ENCODE data around the gene HUNK.

DNA sequence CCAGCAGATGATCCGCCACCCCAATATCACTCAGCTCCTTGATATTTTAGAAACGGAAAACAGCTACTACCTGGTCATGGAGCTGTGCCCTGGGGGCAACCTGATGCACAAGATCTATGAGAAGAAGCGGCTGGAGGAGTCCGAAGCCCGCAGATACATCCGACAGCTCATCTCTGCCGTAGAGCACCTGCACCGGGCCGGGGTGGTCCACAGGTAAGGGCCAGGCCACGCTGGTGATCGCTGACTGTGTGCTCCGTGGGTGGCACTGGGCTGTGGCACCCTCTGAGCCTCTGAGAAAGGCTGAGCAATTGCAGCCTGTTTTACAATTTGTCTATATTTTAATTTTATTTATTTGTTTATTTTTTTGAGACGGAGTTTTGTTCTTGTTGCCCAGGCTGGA lies 51.7 kb downstream of the HUNK start:
- TF ChIP-seq, protein P1, sequence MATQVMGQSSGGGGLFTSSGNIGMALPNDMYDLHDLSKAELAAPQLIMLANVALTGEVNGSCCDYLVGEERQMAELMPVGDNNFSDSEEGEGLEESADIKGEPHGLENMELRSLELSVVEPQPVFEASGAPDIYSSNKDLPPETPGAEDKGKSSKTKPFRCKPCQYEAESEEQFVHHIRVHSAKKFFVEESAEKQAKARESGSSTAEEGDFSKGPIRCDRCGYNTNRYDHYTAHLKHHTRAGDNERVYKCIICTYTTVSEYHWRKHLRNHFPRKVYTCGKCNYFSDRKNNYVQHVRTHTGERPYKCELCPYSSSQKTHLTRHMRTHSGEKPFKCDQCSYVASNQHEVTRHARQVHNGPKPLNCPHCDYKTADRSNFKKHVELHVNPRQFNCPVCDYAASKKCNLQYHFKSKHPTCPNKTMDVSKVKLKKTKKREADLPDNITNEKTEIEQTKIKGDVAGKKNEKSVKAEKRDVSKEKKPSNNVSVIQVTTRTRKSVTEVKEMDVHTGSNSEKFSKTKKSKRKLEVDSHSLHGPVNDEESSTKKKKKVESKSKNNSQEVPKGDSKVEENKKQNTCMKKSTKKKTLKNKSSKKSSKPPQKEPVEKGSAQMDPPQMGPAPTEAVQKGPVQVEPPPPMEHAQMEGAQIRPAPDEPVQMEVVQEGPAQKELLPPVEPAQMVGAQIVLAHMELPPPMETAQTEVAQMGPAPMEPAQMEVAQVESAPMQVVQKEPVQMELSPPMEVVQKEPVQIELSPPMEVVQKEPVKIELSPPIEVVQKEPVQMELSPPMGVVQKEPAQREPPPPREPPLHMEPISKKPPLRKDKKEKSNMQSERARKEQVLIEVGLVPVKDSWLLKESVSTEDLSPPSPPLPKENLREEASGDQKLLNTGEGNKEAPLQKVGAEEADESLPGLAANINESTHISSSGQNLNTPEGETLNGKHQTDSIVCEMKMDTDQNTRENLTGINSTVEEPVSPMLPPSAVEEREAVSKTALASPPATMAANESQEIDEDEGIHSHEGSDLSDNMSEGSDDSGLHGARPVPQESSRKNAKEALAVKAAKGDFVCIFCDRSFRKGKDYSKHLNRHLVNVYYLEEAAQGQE (IDR thresholded peaks at IDR 0.05; ENCODE audit: insufficient read depth in 1 of 2, low read depth in 2 of 2, low read length in 2 of 2) = no peak
- no peak for TF ChIP-seq POLR2AphosphoS5 (IDR thresholded peaks at IDR 0.05; ENCODE audit: low read depth, low read length)
